Measurements from ENCODE around the gene RNF187. TPM values are rescaled to one million over a fixed set of nuclear protein-coding genes. Genes with fewer than 3 reads are reported as not detected.
"Not testable (repeated sequence)": the region's sequence is repeated elsewhere in the genome, so short reads cannot be mapped to it uniquely, and the experiment has no call there.

Gene RNF187
- total and polyA plus RNA-seq, 2 donors from 2014 or later = 85.2 to 137 TPM

DNA sequence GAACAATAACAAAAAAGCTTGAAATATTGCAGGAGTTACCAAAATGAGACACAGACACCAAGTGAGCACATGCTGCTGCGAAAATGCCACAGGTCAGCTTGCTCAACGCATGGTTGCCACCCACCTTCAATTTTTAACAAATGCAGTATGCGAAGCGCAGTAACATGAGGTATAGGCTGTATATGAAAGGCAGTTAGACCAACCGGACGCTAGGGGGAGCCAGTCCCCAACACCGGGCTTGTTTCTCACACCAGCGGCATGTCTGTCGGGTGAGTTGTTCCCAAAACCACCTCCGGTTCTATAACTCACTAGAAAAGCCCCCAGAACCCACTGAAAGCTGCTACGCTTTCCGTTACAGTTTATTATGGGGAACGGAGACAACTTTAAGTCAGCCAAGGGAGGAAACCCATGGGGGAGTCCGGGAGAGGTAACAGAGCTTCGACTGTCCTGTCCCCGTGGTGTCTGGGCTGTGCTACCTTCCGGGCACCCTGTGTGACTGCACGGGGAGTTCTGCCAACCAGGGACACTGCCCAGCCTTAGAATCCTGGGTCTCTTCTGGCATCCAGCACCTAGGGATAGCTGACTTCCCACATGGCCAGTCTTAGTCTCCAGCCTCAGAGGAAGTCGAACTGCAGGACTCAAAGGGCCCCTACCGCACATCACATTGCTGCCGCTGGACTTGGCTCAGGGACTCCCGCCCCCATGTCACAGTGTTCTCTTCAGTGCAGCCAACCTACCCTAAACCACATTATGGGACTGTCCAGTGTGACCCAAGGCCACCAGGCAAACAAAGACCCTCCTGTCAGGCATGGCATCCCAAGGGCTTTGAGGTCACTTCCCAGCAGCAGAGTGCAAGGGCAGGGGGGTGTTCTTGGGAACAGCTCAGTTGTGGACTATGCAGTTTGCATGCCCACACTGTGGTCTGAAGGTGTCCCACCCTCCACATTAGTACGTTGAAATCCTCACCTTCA lies 14.0 kb downstream of the RNF187 start:
- no peaks in the 10 kb centered on the region for H3K36me3 ChIP-seq (ENCODE audit: control insufficient read depth in 2 of 3, insufficient read depth in 3 of 3, low read length in 3 of 3)
- H3K4me1 ChIP-seq (ENCODE audit: control insufficient read depth in 2 of 3, insufficient read depth in 2 of 3, low read depth in 1 of 3, low read length in 3 of 3) = peaks cover 0 to 8% (median 2%) of the 10 kb centered on the region in 3 donors
- intact Hi-C loops (cut with DNase I) = no loop called here
- peak overlapping the region in 1 of 3 donors; percentile 36 for H3K4me3 ChIP-seq (ENCODE audit: low read length in 3 of 3)
- TF ChIP-seq, protein P1, sequence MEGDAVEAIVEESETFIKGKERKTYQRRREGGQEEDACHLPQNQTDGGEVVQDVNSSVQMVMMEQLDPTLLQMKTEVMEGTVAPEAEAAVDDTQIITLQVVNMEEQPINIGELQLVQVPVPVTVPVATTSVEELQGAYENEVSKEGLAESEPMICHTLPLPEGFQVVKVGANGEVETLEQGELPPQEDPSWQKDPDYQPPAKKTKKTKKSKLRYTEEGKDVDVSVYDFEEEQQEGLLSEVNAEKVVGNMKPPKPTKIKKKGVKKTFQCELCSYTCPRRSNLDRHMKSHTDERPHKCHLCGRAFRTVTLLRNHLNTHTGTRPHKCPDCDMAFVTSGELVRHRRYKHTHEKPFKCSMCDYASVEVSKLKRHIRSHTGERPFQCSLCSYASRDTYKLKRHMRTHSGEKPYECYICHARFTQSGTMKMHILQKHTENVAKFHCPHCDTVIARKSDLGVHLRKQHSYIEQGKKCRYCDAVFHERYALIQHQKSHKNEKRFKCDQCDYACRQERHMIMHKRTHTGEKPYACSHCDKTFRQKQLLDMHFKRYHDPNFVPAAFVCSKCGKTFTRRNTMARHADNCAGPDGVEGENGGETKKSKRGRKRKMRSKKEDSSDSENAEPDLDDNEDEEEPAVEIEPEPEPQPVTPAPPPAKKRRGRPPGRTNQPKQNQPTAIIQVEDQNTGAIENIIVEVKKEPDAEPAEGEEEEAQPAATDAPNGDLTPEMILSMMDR (IDR thresholded peaks at IDR 0.05; ENCODE audit: borderline replicate concordance, extremely low read depth, insufficient read depth) = peak; percentile 78
- no peaks in the 10 kb centered on the region for H3K9me3 ChIP-seq (ENCODE audit: control insufficient read depth in 2 of 3, insufficient read depth in 1 of 3, low read length in 3 of 3)
- FAIRE-seq = no peak
- H3K9ac ChIP-seq (ENCODE audit: low read length in 3 of 3) = no peak overlapping the region
- H3K27ac ChIP-seq (ENCODE audit: low read depth in 2 of 2, low read length in 2 of 2) = no peak overlapping the region
- DNase-seq = peak; percentile 88 to 92 (median 90)
- H3K27me3 ChIP-seq (ENCODE audit: control insufficient read depth, insufficient read depth, low read length) = no peaks in the 10 kb centered on the region

DNA sequence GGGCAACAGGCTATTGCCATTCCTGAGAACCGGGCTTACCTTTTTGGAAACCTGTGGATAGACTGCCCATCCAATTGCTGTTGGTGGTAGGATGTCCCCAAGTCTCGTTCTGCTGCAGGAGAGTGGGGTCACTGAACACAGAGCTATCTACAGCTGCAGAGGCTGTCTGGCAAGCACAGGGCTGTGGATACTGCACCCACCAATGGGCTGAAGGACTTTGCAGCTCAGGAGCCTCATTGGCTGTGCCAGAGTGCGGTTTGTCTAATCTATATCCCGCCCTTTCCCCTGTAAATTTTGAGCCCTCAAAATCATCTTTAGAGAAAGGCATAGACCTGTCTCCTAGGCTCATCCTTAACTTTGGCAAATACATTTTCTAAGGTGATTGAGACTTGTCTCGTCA lies 15.3 kb downstream of the RNF187 start:
- Histone ChIP-seq H3K36me3 (ENCODE audit: control insufficient read depth in 2 of 3, insufficient read depth in 3 of 3, low read length in 3 of 3) (no peaks in the 10 kb centered on the region), H3K9me3 (ENCODE audit: control insufficient read depth in 2 of 3, insufficient read depth in 1 of 3, low read length in 3 of 3) (no peaks in the 10 kb centered on the region), H3K4me1 (ENCODE audit: control insufficient read depth in 2 of 3, insufficient read depth in 2 of 3, low read depth in 1 of 3, low read length in 3 of 3) (peaks cover 0 to 8% (median 2%) of the 10 kb centered on the region in 3 donors), H3K4me3 (ENCODE audit: low read length in 3 of 3) (no peak overlapping the region), H3K27me3 (ENCODE audit: control insufficient read depth, insufficient read depth, low read length) (no peaks in the 10 kb centered on the region), H3K27ac (ENCODE audit: low read depth in 2 of 2, low read length in 2 of 2) (no peak overlapping the region), H3K9ac (ENCODE audit: low read length in 3 of 3) (no peak overlapping the region)
- DNase-seq (no peak), FAIRE-seq (no peak)
- intact Hi-C loops (cut with DNase I) = no loop called here
- TF ChIP-seq, protein P1 (IDR thresholded peaks at IDR 0.05; ENCODE audit: borderline replicate concordance, extremely low read depth, insufficient read depth) = no peak

DNA sequence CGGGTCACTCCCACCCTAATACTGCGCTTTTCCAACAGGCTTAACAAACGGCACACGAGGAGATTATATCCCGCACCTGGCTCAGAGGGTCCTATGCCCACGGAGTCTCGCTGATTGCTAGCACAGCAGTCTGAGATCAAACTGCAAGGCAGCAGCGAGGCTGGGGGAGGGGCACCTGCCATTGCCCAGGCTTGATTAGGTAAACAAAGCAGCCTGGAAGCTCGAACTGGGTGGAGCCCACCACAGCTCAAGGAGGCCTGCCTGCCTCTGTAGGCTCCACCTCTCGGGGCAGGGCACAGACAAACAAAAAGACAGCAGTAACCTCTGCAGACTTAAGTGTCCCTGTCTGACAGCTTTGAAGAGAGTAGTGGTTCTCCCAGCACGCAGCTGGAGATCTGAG lies 18.8 kb downstream of the RNF187 start:
- H3K4me3 ChIP-seq (ENCODE audit: low read length in 3 of 3); H3K9me3 ChIP-seq (ENCODE audit: control insufficient read depth in 2 of 3, insufficient read depth in 1 of 3, low read length in 3 of 3); H3K27me3 ChIP-seq (ENCODE audit: control insufficient read depth, insufficient read depth, low read length); FAIRE-seq; H3K9ac ChIP-seq (ENCODE audit: low read length in 3 of 3); DNase-seq; H3K4me1 ChIP-seq (ENCODE audit: control insufficient read depth in 2 of 3, insufficient read depth in 2 of 3, low read depth in 1 of 3, low read length in 3 of 3); H3K27ac ChIP-seq (ENCODE audit: low read depth in 2 of 2, low read length in 2 of 2); intact Hi-C loops (cut with DNase I); H3K36me3 ChIP-seq (ENCODE audit: control insufficient read depth in 2 of 3, insufficient read depth in 3 of 3, low read length in 3 of 3): not testable (repeated sequence)

DNA sequence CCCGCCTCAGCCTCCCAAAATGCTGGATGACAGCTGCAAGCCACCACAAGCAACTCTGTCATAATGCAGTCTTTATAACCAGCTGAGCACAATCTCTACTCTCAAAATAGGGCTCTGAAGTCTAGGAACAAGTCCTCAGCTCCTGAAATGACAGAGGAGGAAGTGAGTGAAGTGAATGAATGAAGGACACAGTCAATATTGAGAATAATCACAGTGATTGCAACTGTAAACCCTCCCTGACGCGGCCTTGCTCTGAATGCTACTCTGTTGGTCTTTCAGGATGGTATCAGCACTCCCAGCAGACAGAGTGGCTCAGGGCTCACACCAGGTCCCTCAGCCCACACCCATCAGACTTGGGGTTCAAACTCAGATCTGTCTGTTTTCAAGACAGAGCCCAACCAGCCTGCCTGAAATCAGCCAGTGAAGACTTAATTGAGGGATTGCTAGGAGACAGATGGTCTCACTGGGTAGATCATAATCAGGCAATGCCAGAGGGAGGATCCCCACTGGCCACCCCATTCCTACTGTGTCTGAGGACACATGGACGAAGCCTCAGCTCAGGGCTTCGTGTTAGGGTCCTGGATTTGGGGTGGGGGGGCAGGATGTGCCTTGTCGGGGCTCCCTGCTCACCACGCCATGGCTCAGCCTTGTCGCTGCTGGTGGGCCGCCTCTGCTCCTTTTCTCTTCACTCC lies 20.9 kb downstream of the RNF187 start:
- Histone ChIP-seq H3K36me3 (ENCODE audit: control insufficient read depth in 2 of 3, insufficient read depth in 3 of 3, low read length in 3 of 3) (no peaks in the 10 kb centered on the region), H3K27me3 (ENCODE audit: control insufficient read depth, insufficient read depth, low read length) (no peaks in the 10 kb centered on the region), H3K27ac (ENCODE audit: low read depth in 2 of 2, low read length in 2 of 2) (no peak overlapping the region), H3K9me3 (ENCODE audit: control insufficient read depth in 2 of 3, insufficient read depth in 1 of 3, low read length in 3 of 3) (no peaks in the 10 kb centered on the region), H3K4me3 (ENCODE audit: low read length in 3 of 3) (no peak overlapping the region), H3K4me1 (ENCODE audit: control insufficient read depth in 2 of 3, insufficient read depth in 2 of 3, low read depth in 1 of 3, low read length in 3 of 3) (no peaks in the 10 kb centered on the region), H3K9ac (ENCODE audit: low read length in 3 of 3) (no peak overlapping the region)
- DNase-seq = no peak
- no peak for FAIRE-seq
- TF ChIP-seq, protein P1 (IDR thresholded peaks at IDR 0.05; ENCODE audit: borderline replicate concordance, extremely low read depth, insufficient read depth) = no peak
- intact Hi-C loops (cut with DNase I) = no loop called here
